Astrocyte of the spinal cord (primary cell): ENCODE measurements around the gene SPAST.
A peak's percentile ranks its signal among the peaks of the same experiment; 100 is the strongest.
"Not testable (repeated sequence)": the region's sequence is repeated elsewhere in the genome, so short reads cannot be mapped to it uniquely, and the experiment has no call there.

Experiments
- DNase-seq: peaks from one replicate; pipeline ENCODE4 v3.0.0; 2011; ENCODE audit warnings: low read depth, low spot score
- H3K4me3 ChIP-seq: 2 replicates; pipeline ENCODE4 v1.5.1; 2011; ENCODE audit warnings: low read depth, mild to moderate bottlenecking, low read length, moderate library complexity
- in situ Hi-C: cut with HindIII; loops from 2 replicates; pipeline ENCODE4 v1.10.0; 2017; ENCODE audit warnings: low sequenced_read_pairs
- TF ChIP-seq, protein P1 (sequence below): IDR thresholded peaks from 2 replicates; pipeline ENCODE4 v1.5.1; 2012; ENCODE audit warnings: low read depth, mild to moderate bottlenecking, low read length, inconsistent platforms

Gene SPAST

DNA sequence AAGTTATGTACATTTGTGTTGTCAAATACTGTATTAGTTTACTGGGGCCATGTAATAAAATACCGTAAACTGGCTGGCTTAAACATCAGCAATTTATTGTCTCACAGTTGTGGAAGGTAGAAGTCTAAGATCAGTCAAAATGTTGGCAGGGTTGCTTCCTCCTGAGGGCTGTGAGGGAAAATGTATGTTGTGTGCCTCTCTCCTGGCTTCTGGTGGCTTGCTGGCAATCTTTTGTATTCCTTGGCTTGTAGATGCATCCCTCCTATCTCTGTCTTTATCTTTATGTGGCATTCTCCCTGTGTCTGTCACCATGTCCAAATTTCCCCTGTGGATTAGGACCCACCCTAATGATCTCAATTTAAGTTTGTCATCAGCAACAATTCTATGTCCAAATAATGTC, 65.3 kb downstream of the SPAST start:
- TF ChIP-seq, protein P1, sequence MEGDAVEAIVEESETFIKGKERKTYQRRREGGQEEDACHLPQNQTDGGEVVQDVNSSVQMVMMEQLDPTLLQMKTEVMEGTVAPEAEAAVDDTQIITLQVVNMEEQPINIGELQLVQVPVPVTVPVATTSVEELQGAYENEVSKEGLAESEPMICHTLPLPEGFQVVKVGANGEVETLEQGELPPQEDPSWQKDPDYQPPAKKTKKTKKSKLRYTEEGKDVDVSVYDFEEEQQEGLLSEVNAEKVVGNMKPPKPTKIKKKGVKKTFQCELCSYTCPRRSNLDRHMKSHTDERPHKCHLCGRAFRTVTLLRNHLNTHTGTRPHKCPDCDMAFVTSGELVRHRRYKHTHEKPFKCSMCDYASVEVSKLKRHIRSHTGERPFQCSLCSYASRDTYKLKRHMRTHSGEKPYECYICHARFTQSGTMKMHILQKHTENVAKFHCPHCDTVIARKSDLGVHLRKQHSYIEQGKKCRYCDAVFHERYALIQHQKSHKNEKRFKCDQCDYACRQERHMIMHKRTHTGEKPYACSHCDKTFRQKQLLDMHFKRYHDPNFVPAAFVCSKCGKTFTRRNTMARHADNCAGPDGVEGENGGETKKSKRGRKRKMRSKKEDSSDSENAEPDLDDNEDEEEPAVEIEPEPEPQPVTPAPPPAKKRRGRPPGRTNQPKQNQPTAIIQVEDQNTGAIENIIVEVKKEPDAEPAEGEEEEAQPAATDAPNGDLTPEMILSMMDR = no peak
- no peak for DNase-seq
- in situ Hi-C loops = no loop called here
- H3K4me3 ChIP-seq = no peak overlapping the region

DNA sequence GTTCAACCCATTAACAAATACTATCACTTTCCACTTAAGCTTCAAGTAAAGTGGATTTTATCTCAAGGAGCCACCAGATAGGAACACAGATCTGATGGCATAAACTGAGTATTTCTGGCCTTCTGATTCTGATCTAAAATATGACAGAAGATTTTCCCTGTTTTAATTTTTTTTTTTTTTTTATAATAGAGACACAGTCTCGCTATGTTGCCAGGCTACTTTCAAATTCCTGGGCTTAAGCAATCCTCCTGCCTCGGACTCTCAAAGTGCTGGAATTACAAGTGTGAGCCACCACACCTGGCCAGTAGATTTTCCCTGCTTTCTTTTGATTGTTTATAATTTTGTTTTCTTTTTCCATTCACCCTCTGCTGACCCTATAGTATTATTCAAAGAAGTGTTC, 65.7 kb downstream of the SPAST start:
- H3K4me3 ChIP-seq = no peak overlapping the region
- TF ChIP-seq, protein P1 = no peak
- in situ Hi-C loops = no loop called here
- no peak for DNase-seq

DNA sequence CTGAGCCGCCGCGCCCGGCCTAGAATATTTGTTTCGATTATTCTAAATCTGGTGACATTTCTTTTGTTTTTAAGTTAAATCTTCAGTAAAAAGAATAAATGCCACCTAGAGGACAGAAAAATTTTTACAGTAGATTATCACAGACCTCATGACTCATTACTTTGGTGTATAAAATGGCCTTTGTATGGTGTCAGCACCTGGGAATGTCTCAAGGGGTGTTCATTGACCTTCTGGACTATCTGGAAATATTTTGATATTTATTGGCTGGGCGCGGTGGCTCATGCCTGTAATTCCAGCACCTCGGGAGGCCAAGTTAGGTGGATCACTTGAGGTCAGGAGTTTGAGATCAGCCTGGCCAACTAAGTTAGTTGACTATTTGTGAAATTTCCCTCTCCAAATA, 72.1 kb downstream of the SPAST start:
- peak; percentile 82 for DNase-seq

DNA sequence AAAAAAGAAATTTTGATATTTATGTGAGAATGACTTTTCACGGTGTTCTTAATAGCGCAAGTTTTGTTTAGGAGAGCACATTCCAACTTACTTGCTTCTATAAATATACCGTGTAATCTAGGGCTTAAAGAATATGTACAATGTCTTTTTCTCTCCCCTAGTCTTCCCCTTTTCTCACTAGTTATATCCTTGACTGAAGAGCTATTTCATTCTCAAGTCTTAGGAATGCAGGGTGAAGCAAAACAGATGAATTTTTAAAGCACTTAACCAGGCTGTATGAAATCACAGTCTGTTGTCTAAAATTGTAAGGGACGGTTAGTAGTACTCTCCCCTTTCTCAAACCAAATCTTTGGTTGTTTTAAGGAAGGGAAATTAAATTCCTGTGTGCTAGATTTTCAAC, 72.7 kb downstream of the SPAST start:
- in situ Hi-C loops = no loop called here
- TF ChIP-seq, protein P1 = no peak
- H3K4me3 ChIP-seq = no peak overlapping the region
- DNase-seq = peak; percentile 15

More for the DNA sequence above, 72.1 kb downstream of the SPAST start:
- in situ Hi-C loops = no loop called here
- no peak overlapping the region for H3K4me3 ChIP-seq
- TF ChIP-seq, protein P1 = peak; percentile 22

DNA sequence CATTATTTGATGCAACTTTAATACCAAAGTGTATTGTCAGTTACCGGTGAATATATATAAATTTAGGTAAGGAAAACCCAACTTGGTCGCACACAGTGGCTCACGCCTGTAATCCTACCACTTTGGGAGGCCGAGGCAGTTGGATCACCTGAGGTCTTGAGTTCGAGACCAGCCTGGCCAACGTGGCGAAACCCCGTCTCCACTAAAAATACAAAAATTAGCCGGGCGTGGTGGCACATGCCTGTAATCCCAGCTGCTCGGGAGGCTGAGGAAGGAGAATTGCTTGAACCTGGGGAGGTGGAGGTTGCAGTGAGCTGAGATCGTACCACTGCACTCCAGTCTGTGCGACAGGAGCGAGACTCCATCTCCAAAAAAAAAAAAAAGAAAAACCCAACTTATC, 88.2 kb downstream of the SPAST start:
- DNase-seq, in situ Hi-C loops, H3K4me3 ChIP-seq: not testable (repeated sequence)

DNA sequence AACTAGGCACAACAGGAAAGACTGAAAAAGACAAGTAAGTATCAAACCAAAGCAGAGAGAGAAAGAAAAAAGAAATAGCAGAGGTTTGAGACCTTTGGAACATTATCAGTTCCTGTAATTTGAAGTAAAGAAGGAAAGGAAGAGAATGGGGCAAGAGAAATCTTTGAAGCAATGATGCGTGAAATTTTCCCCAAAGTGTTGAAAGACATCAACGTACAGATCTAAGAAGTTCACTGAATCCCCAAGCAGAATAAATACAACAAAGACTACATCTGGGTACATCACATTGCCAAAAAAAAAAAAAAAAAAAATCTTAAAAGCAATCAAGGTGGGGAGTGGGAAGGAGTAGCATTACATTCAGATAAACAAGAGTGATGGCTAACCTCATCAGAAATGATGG, 96.3 kb downstream of the SPAST start:
- in situ Hi-C loops = no loop called here
- no peak overlapping the region for H3K4me3 ChIP-seq
- TF ChIP-seq, protein P1 = no peak
- no peak for DNase-seq

DNA sequence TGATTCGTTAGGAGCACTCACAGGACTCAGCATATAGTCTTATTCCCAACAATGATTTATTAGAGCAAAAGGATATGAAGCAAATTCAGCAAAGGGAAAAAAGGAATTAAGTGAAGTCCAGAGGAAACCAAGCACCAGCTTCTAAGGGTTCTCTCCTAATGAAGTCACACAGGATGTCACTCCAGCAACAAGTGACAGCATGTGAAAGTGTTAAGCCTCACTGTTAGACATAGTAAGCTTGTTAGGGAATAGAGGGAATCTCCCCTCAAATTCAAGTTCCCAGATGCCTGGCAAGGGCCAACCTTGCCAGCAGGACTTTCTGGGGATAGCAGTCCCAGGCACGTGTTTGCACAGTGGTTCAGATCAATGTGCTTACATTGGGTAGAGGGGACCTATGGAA, 97.9 kb downstream of the SPAST start:
- TF ChIP-seq, protein P1 = no peak
- in situ Hi-C loops = no loop called here
- H3K4me3 ChIP-seq = no peak overlapping the region
- DNase-seq = no peak

DNA sequence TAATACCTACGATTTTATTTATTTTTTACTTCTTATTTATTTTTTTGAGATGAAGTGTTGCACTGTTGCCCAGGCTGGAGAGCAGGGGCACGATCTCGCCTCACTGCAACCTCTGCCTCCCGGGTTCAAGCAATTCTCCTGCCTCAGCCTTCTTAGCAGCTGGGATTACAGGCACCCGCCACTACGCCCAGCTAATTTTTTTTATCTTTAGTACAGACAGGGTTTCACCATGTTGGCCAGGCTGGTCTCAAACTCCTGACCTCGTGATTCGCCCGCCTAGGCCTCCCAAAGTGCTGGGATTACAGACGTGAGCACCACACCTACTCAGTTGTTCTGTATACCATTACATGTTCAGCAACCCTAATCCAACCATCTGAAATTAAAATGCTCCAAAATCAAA, 100.9 kb downstream of the SPAST start:
- H3K4me3 ChIP-seq, in situ Hi-C loops, DNase-seq: not testable (repeated sequence)

DNA sequence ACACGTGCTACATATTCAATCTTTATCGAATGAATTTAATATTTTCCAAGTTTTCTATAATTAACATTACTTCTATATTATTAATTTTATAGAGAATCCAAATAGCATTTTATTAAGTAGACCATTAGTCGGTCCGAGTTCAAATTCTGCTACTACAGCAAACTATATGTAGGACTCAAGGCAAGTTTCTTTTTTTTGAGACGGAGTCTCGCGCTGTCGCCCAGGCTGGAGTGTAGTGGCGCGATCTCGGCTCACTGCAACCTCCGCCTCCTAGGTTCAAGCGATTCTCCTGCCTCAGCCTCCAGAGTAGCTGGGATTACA, 101.6 kb downstream of the SPAST start:
- in situ Hi-C loops = not testable (repeated sequence)
- H3K4me3 ChIP-seq = peak overlapping the region; percentile 85
- peak; percentile 16 for DNase-seq
